ENCODE measurements around the gene SUSD3.
A peak's percentile ranks its signal among the peaks of the same experiment; 100 is the strongest.
"Not testable (repeated sequence)": the region's sequence is repeated elsewhere in the genome, so short reads cannot be mapped to it uniquely, and the experiment has no call there.

The SUSD3 gene

DNA sequence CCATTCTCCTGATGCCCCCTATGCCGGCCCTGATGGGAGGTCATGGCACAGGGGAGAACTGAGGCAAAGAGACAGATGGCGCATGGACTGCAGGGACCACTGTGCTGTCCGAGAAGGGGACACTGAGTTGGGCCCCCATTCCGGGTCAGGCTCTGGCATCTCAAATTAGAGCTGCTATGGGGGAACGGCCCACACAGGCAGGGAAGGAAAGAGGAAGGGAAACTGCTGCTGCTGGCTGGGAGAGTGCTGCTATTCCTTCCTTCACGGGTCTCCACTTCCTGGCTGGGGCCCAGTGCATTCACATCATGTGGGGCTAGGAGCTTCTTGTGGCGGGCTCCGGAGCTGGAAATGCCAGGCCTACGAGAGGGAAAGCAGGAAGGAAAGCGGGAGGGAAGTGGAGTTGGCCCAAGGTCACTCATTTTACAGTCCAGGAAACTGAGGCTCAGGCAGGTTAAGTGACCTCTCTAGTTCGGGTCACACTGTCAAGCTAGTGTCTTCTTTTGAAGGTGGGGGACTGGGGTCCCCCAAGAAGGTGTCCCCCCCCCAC lies 36.2 kb downstream of the SUSD3 start:
- no peak for DNase-seq

DNA sequence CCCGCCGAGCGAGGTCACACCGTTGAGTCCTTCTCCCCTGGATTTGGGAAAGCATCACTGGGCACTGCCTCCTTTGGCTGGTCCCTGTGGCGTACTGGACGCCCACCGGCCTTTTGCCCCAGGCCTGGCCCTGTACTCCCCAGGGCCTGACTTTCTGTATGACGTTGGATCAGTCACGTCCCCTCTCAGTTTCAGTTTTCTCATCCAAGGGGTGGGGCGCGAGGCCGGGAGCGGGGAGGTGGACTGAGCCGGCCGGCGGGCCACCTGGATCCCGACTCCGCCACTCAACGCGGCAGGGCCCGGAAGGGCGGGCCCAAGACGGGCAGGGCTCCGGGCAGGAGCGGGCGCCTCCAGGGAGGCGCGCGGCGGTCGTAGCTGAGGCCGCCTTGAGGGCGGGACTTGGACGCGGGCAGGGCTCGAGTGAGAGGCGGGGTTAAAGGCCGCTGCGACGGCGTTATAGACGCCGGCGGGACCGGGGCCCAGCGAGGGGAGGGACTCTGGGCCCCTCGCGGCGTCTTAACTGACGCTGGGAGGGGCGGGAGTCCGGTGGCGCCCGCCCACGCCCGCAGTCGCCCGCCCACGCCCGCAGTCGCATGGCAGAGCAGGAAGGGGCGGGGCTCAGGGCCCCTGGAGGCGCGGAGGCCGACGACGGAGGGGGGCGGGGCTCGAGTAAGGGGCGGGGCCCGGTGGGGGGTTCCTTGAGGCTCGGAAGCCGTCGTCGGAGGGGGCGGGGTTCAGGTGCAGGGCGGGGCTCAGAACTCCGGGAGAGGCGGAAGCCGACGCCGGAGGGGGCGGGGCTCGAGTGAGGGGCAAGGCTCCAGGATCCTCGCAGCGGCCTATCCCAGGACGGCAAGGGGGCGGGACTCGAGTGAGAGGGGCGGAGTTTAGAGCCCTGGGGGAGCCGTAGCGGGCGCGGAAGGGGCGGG lies 37.0 kb downstream of the SUSD3 start:
- DNase-seq = peak; percentile 99

DNA sequence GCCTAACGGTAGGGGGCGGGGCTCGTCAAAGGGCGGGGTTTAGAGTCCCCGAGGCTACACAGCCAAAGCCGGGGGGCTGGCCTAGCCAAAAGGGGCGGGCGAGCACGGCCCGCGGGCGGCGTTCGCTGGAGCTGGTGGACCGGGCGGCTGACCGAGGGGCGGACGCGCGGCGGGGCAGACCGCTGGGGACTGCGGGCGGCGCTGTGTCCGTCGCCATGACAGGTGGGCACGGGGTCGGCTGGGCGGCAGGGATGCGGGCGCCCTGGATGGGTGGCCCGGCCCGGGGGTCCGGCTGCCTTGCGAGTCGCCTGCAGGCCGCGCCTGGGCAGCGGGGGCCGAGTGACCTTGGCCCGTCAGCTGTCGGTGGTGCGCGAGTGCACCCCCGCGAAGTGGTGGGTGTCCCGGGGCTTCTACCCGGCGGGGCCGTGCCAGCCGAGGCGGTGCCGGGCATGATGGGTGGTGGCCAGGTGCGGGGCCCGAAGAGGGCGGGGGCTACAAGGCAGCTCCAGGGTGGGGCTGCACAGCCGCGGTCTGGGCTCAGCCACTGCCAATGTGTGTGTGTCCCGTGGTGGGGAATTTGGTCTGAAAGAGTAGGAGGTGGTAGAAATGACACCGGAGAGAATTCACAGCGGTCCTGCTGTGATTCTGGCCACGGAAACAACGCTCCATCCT lies 37.8 kb downstream of the SUSD3 start, which contains the start of gene CARD19:
CARD19 (plus strand) TSS at position 87 of the 672 bp plus-strand sequence; CDS start at position 216, 129 bp downstream.
- DNase-seq = peak; percentile 36

DNA sequence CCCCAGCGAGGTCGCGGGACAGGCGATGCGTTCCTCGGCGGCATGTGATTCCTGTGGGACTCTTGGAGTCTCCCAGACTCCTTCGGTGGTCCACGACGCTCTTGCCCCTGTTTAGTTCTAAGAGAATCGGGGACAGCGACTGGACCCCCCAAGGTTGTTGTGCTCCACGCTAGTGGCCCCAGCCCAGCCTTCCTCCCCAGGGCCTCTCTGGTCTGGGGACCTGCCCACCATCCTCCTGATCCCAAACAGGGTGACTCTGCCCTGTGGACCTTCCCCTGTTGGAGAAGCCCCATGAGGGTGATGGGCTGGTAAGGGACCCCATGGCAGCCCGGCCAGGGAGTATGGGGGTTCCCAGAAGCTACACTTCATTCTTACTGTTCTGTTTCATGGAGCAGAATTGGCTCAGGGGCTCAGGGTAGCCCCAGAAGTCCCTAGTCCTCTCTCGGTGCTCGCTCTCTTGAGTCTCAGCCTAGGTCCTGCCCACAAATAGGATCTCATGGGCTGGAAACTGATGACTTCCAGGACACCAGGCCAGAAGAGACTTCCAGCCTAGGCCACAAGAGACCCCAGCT lies 38.4 kb downstream of the SUSD3 start:
- no peak for DNase-seq

DNA sequence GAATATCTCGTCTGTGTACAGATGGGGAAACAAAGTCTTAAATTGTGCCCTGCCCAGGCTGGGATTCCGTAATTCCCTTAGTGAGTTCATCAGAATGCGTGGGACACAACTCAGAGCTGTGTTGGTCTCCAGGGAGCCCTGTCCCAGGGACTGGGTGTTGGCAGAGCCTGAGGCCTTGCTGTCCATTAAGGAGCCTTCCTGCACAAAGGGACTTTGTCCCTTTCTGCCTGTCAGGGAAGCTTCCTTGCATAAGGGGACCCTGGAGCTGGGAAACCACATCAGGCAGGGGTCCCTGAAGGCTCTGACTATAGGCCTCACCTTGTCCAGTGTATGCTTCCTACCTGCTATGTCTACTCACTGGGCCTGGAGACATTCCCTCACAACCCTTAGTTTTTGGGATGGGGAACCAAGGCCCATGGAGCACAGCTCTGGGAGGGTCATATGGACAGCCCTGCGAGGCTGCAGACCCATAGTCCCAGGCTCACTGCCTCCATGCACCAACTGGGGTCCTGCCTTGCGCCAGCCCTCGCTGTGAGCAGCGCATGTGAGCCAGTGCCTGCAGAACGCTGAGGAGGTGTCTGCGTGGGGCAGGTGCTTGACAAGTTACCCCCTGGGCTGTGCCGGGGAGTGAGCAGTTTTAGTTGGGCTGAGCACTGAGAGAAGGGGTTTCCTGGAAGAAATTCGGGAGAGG lies 39.2 kb downstream of the SUSD3 start:
- DNase-seq = no peak

DNA sequence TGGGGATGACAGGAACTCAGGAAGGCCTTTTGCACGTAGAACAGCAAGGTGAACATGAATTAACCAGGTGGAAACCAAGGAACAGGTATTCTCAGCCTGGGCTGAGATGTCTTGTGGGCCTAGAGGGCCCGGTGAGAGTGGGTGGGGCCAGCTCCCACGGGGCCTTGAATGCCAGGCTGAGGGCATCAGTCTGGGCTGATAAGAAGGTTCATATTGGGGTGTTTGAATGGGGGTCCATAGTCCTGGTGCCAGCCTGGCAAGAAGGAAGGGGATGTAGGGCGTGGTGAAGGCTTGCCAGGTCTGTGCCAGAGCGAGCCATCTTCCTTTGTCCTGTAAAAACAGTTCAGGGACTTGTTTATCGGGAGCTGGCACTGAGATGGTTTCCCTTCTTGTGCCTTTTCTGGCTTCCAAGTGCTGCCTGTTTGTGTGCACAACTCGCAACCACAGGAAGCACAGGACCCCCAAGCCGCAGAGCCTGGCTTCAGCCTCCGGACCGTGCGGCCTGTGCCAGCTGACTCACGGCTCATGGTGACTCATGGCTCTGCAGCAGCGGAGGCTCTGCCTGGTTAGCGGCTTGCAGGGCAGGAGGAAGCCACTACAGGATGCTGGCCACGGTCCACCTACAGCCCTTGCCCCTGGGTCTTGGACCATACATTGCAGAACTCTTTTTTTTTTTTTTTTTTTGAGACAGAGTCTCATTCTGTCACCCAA lies 39.9 kb downstream of the SUSD3 start:
- peak; percentile 41 for DNase-seq

DNA sequence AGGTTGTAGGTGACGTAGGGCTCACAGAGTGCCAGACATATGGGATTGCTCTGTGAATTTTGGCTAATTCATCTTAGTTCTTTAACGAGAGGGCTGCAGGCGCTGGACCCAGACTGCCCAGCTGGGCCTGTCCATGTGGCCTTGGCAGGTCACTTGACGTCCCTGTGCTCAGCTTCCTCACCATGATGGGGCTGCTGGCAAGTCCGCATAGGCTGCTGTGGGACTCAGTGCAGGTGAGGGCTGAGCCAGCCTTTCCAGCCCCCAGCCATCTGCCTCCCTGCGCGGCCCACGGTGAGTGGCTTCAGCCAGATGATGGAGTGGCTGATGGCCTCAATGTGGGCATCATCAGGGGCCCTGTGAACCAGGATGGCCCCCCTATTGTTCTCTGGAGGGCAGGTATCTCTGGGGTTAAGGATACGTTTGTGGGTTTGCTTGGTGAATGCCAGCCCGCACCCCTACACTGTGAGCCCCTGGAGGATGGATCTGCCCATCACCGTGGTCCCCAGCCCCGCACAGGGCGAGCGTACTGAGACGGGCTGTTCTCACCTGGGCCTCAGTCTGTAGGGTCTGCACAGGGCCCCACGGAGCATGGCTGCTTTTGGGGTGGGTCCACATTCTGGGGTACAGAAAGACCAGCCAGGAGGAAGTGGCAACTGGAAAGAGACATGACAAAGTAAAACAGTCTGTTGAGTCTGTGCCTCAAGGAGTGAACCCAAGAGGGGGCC lies 41.2 kb downstream of the SUSD3 start:
- no peak for DNase-seq

DNA sequence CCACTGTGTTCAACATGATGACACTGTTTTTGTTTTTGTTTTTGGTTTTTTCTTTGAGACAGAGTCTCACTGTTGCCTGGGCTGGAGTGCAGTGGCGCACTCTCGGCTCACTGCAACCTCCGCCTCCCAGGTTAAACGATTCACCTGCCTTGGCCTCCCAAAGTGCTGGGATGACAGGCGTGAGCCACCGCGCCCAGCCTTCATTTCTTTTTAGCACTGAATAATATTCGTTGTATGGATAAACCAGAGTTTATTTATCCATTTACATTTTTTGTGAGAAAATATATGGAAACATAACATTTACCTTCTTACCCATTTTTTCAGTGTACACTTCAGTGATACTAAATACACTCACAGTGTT lies 41.8 kb downstream of the SUSD3 start:
- no peak for DNase-seq

DNA sequence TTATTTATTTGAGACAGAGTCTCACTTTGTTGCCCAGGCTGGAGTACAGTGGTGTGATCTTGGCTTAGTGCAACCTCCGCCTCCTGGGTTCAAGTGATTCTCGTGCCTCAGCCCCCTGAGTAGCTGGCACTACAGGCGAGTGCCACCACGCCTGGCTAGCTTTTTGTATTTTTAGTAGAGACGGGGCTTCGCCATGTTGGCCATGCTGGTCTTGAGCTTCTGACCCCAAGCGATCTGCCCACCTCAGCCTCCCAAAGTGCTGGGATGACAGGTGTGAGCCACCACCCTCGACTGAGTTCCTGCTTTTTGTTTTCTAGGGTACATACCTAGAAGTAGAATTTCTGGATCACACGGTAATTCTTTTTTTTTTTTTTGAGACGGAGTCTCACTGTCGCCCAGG lies 42.6 kb downstream of the SUSD3 start:
- not testable (repeated sequence) for DNase-seq

DNA sequence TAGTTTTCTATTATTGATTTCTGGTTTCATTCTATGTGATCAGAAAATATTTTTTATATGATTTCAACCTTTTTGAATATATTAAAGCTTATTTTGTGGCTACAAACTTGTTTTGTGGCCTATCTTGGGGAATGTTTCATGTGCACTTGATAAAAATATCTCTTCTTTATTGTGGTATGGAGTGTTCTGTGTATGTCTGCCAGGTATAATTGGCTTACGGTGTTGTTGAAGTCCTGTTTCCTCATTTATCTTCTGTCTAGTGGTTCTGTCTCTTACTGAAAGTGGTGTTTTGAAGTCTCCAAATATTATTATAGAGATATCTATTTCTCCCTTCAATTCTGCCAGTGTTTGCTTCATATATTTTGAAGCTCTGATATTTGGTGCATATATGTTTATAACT lies 47.1 kb downstream of the SUSD3 start:
- DNase-seq = no peak

DNA sequence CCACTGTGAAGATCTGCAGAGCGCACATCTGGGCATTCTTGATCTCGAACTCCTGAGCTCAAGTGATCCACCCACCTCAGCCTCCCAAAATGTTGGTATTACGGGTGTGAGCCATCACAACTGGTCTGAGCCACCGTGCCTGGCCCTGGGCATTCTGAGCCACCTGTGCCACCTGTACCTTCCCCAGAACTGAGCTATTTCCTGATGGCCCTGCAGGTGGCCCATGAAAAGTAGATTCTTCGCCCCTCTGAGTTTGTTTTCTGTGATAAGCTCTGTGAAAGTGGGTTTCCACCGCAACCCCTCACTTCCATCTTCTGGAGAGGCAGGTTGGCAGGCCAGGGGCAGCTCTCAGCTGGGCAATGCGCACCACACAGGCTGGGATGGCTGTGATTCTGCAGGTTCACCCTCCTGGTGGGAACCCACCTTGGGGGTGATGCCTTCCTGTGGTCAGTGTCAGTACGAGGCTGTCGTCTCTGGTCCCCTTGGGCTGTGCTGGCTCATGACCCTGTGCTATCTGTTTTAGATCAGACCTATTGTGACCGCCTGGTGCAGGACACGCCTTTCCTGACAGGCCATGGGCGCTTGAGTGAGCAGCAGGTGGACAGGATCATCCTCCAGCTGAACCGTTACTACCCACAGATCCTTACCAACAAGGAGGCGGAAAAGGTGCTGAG lies 48.8 kb downstream of the SUSD3 start:
- no peak for DNase-seq

DNA sequence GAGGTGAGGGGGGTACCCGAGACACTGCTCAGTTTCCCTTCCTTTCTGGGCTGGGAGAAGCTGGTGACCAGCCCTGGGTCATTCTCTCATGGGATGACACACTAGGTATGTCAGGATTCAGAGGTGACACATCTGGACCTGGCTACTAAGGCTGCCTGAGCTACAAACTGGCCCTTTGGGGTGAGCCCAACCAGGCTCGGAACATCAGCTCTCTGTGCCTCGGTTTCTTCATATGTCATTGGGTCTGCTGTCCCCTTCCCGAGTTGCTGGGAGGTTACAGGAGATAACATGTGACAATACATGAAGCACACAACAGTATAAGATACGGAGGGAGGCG lies 49.3 kb downstream of the SUSD3 start:
- DNase-seq = no peak

DNA sequence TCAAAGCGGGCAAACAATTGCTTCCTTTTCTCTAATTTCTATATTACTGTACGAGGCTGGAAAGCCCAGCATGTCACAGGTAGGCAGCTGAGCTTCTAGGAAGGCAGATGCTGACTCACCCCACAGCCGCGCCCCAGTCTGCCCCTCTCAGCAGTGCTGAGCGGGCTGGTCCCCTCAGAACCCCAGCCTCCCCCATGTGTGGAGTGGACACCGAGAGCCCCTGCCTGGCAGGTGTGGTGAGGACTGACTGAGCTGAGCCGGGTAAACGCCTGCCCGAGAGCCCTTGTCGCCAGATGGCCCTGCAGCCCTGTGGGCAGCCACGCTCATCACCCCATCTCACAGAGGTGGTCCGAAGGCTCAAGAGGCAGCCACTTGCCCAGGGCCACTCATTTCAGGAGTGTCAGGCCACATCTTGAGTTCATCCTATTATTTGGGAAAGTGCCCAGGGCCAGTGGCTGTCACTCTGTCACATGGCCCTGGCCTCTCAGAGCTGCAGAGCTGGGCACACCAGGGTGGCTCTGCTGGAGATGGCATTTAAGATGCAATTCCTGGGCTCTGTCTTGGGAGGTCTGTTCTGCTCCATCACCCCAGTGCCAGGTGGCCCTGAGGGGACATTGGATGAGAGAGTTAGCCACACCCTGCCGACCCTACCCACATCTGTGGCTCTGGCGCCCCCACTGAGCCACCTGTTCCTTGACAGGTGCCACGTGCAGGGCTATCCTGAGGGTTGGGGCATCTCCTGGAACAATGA lies 50.0 kb downstream of the SUSD3 start:
- DNase-seq = no peak

DNA sequence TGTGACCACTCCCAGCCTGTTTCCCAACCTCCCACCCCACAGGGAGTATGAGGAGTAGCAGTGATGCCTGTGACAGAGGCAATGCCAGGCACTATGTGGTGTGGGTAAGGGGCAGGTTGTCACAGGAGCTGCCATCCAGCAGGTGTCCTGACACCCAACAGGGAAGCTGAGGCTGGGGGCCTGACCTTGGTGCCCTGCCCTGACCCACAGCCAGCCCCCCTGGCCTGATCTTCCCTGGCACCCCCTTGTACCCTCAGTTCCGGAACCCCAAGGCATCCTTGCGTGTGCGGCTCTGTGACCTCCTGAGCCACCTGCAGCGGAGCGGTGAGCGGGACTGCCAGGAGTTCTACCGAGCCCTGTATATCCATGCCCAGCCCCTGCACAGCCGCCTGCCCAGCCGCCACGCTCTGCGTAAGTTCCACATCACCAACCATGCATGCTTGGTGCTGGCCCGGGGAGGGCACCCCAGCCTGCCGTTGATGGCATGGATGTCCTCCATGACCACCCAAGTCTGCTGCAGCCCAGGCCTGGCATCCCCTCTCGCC lies 51.9 kb downstream of the SUSD3 start:
- no peak for DNase-seq

DNA sequence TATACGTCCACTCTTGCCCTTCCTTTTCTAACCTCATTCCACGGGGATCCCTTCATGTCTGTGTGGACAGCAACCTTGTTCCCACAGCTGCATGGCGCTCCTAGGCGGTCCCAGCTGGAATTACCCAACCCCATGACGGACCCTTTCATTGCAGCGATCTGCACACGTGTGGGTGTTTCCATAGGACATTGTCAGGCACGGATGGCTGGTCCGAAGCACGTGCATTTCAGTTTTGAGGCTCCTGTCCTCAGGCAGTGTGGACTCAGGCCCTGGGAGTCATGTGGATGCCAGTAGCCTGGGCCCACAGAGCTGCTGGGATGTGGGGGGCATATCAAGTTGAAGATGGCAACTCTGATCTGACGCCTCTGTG lies 52.5 kb downstream of the SUSD3 start:
- no peak for DNase-seq

DNA sequence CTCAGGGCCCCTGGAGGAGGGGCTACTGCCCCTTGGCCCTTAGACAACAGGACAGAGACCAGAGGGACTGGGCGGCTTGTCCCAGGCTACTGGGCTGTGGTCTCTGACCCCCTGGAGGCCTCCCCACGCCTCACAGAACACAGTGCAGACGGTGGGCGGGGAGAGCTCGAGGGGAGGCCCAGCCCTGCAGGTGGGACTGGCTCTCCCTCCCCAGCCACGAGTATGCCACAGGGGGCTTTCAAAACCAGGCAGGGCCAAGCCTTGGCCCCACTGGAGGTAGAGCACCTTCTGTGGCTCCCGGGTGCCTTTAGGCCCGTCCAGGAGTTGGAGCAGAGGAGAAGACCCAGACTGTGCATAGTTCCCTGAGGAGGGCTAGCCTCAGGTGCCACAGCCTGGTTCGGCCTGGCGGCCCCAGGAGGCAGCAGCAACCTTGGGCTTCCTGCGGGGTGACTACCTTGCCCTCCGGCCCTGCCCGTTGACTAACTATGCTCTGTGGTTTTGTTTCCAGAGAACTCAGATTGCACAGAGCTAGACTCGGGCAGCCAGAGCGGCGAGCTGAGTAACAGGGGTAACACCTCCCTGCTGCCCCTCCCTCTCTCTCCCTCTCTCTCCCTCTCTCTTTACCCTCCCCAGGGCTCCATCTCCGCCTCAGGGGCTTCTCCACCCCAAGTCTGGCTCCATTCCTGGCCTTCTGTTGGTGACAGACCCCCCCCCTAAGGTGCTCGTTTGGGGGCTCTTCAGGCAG lies 53.0 kb downstream of the SUSD3 start:
- DNase-seq = no peak

DNA sequence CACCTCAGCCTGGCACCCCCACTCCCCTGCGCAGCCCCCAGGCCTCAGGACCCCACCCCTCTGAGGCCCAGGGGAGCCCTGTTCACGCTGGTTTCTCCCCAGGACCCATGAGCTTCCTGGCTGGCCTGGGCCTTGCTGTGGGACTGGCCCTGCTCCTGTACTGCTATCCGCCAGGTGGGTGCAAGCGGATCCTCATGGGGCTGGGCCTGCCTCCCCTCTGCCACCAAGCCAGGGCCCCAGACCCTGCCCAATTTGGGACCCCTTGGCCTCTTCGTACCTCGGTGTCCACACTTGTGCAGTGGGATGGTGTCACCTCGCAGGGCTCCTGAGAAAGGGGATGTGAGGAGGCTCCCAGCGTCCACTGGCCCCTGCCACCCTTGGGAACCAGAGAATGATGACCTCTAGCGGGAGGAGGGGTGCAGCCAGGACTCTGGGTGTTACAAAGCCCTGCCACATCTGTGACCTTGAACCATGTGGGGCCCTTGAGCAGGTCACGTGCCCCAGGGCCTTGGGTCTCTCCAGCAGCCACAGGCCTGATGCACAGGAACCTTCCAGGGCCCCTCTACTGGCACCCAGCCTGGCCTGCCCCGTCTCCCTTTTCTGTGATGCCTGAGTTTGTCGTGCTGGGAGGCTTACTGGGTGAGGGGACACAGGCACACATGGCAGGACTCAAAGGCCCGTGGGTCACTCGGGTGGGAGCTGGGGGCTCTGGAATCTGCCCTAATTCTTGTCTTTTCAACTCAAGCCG lies 53.8 kb downstream of the SUSD3 start:
- no peak for DNase-seq

DNA sequence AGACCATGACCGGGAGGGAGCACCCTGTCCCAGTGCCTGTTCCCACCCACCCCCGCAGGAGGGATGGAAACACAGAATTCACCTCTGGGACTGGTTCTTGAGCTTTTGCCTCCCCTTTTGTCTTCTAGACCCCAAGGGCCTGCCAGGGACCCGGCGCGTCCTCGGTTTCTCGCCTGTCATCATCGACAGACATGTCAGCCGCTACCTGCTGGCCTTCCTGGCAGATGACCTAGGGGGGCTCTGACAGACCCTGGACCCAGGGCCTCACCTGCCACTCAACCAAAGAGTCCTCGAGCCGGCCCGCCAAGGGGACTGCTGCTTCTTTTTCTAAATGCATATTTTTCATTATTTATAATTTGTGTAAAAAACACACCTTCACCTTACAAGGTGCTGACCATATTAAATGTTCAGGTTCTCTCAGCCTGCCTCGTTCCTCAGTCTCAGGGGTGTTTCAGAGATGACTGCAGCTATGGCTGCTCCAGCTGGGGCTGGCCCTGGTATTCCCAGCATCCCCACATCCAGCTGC lies 54.4 kb downstream of the SUSD3 start:
- DNase-seq = no peak

Measured in NCI-H2029 (cell line).